ENCODE measurements around the gene BTF3. TPM values are rescaled to one million over a fixed set of nuclear protein-coding genes. Genes with fewer than 3 reads are reported as not detected.

BTF3 gene
- total and polyA plus RNA-seq, 11 donors, result 336 to 824 (median 407) TPM

- H3K27me3 ChIP-seq, result no peaks in the 10 kb centered on the region
- no peaks in the 10 kb centered on the region for H3K36me3 ChIP-seq
- no peak overlapping the region for H3K27ac ChIP-seq
- TF ChIP-seq POLR2A (IDR thresholded peaks at IDR 0.05) (no peak), CTCF (IDR thresholded peaks at IDR 0.05) (no peak)
- no peaks in the 10 kb centered on the region for H3K9me3 ChIP-seq
- ATAC-seq (no peak), DNase-seq (no peak)
- no peak overlapping the region for H3K4me3 ChIP-seq
- H3K4me1 ChIP-seq, result peaks cover 0 to 23% (median 13%) of the 10 kb centered on the region in 12 donors
- intact Hi-C loops (cut with DNase I), result no loop called here
These were observed 3.5 kb upstream of the BTF3 start for GRCh38 chr5:73494721-73495120.

GRCh38 chr5:73495772-73496335 lies 2.4 kb upstream of the BTF3 start:
- intact Hi-C loops (cut with DNase I), result no loop called here
- Histone ChIP-seq H3K4me1 (peaks cover 0 to 35% (median 22%) of the 10 kb centered on the region in 12 donors), H3K36me3 (peaks cover 0 to 10% (median 6%) of the 10 kb centered on the region in 9 donors), H3K27me3 (no peaks in the 10 kb centered on the region), H3K27ac (no peak overlapping the region), H3K4me3 (no peak overlapping the region), H3K9me3 (no peaks in the 10 kb centered on the region)
- WGBS, 4 donors, result 82 to 94% (median 91%) methylated on average over 4 of the region's 4 CpGs
- ATAC-seq (no peak), DNase-seq (no peak)
- TF ChIP-seq CTCF (IDR thresholded peaks at IDR 0.05), result no peak
- TF ChIP-seq POLR2A (IDR thresholded peaks at IDR 0.05), result no peak

GRCh38 chr5:73496984-73497457 lies 1.2 kb upstream of the BTF3 start:
- no peak for ATAC-seq
- Histone ChIP-seq H3K4me1 (peaks cover 0 to 42% (median 27%) of the 10 kb centered on the region in 12 donors), H3K27ac (peak overlapping the region in 1 of 12 donors; percentile 84), H3K9me3 (no peaks in the 10 kb centered on the region), H3K27me3 (no peaks in the 10 kb centered on the region), H3K4me3 (peak overlapping the region in 6 of 12 donors; percentile 87 to 100 (median 94)), H3K36me3 (peaks cover 0 to 22% (median 18%) of the 10 kb centered on the region in 9 donors)
- DNase-seq, result no peak
- WGBS, 4 donors, result 64 to 83% (median 77%) methylated on average over 1 of the region's 1 CpG
- TF ChIP-seq CTCF (IDR thresholded peaks at IDR 0.05) (peak in 4 of 12 donors; percentile 8 to 27 (median 17)), POLR2A (IDR thresholded peaks at IDR 0.05) (no peak)
- intact Hi-C loops (cut with DNase I), result no loop called here

GRCh38 chr5:73497497-73498056 lies 665 bp upstream of the BTF3 start:
- intact Hi-C loops (cut with DNase I), result no loop called here
- DNase-seq (no peak), ATAC-seq (peak in 1 of 4 donors; percentile 1)
- H3K4me3 ChIP-seq, result peak overlapping the region; percentile 63 to 100 (median 91)
- no peaks in the 10 kb centered on the region for H3K9me3 ChIP-seq
- peaks cover 0 to 42% (median 27%) of the 10 kb centered on the region in 12 donors for H3K4me1 ChIP-seq
- H3K27me3 ChIP-seq, result no peaks in the 10 kb centered on the region
- TF ChIP-seq POLR2A (IDR thresholded peaks at IDR 0.05) (no peak), CTCF (IDR thresholded peaks at IDR 0.05) (no peak)
- WGBS, 4 donors, result 31 to 51% (median 48%) methylated on average over 13 to 16 of the region's 16 CpGs
- peaks cover 0 to 28% (median 24%) of the 10 kb centered on the region in 9 donors for H3K36me3 ChIP-seq
- H3K27ac ChIP-seq, result peak overlapping the region; percentile 83 to 97 (median 90)
